ENCODE results near the gene NSMCE3. TPM values are rescaled to one million over a fixed set of nuclear protein-coding genes. Genes with fewer than 3 reads are reported as not detected.

The NSMCE3 gene
- total RNA-seq, 2 donors from 2014 or later: 6.2 to 6.9 TPM

- intact Hi-C loops (cut with DNase I): no loop called here
- ATAC-seq (no peak), DNase-seq (no peak)
- TF ChIP-seq CTCF (IDR thresholded peaks at IDR 0.05) (no peak), POLR2A (IDR thresholded peaks at IDR 0.05) (no peak)
- no peaks in the 10 kb centered on the region for H3K4me1 ChIP-seq
- H3K27ac ChIP-seq: no peak overlapping the region
- no peaks in the 10 kb centered on the region for H3K9me3 ChIP-seq
- H3K4me3 ChIP-seq: no peak overlapping the region
- 87 to 88% methylated on average over 7 of the region's 7 CpGs for WGBS, 2 donors
- no peaks in the 10 kb centered on the region for H3K36me3 ChIP-seq (replicated peaks in 1 of 2; ENCODE audit: insufficient read depth in 1 of 2, low read depth in 2 of 2)
- no peaks in the 10 kb centered on the region for H3K27me3 ChIP-seq
Observed at GRCh38 chr15:29308299-29308698, 38.7 kb upstream of the NSMCE3 start.

- 72% methylated on average over 3 of the region's 3 CpGs for WGBS, 2 donors
Observed at GRCh38 chr15:29305556-29305955, 35.9 kb upstream of the NSMCE3 start.

GRCh38 chr15:29302871-29303270 is 33.2 kb upstream of the NSMCE3 start:
- Histone ChIP-seq H3K27ac (no peak overlapping the region), H3K9me3 (no peaks in the 10 kb centered on the region), H3K4me1 (no peaks in the 10 kb centered on the region), H3K36me3 (replicated peaks in 1 of 2; ENCODE audit: insufficient read depth in 1 of 2, low read depth in 2 of 2) (no peaks in the 10 kb centered on the region), H3K27me3 (no peaks in the 10 kb centered on the region), H3K4me3 (no peak overlapping the region)
- 82 to 91% methylated on average over 4 to 7 of the region's 7 CpGs for WGBS, 2 donors
- DNase-seq: no peak
- no peak for ATAC-seq
- TF ChIP-seq POLR2A (IDR thresholded peaks at IDR 0.05): no peak
- TF ChIP-seq CTCF (IDR thresholded peaks at IDR 0.05): no peak
- intact Hi-C loops (cut with DNase I): no loop called here

More at GRCh38 chr15:29305556-29305955, 35.9 kb upstream of the NSMCE3 start:
- Histone ChIP-seq H3K27me3 (no peaks in the 10 kb centered on the region), H3K27ac (no peak overlapping the region), H3K4me1 (no peaks in the 10 kb centered on the region), H3K9me3 (no peaks in the 10 kb centered on the region), H3K36me3 (replicated peaks in 1 of 2; ENCODE audit: insufficient read depth in 1 of 2, low read depth in 2 of 2) (no peaks in the 10 kb centered on the region), H3K4me3 (no peak overlapping the region)
- TF ChIP-seq POLR2A (IDR thresholded peaks at IDR 0.05): no peak
- no peak for TF ChIP-seq CTCF (IDR thresholded peaks at IDR 0.05)
- DNase-seq (no peak), ATAC-seq (no peak)
- intact Hi-C loops (cut with DNase I): no loop called here

- intact Hi-C loops (cut with DNase I): no loop called here
- Histone ChIP-seq H3K4me3 (no peak overlapping the region), H3K27me3 (no peaks in the 10 kb centered on the region), H3K36me3 (replicated peaks in 1 of 2; ENCODE audit: insufficient read depth in 1 of 2, low read depth in 2 of 2) (no peaks in the 10 kb centered on the region), H3K4me1 (no peaks in the 10 kb centered on the region), H3K27ac (no peak overlapping the region), H3K9me3 (no peaks in the 10 kb centered on the region)
- ATAC-seq (no peak), DNase-seq (no peak)
- TF ChIP-seq CTCF (IDR thresholded peaks at IDR 0.05) (no peak), POLR2A (IDR thresholded peaks at IDR 0.05) (no peak)
Observed at GRCh38 chr15:29299784-29300183, 30.2 kb upstream of the NSMCE3 start.

- TF ChIP-seq POLR2A (IDR thresholded peaks at IDR 0.05) (no peak), CTCF (IDR thresholded peaks at IDR 0.05) (no peak)
- no peaks in the 10 kb centered on the region for H3K4me1 ChIP-seq
- H3K36me3 ChIP-seq (replicated peaks in 1 of 2; ENCODE audit: insufficient read depth in 1 of 2, low read depth in 2 of 2): no peaks in the 10 kb centered on the region
- ATAC-seq: no peak
- no peak overlapping the region for H3K27ac ChIP-seq
- intact Hi-C loops (cut with DNase I): no loop called here
- no peaks in the 10 kb centered on the region for H3K9me3 ChIP-seq
- no peak overlapping the region for H3K4me3 ChIP-seq
- H3K27me3 ChIP-seq: no peaks in the 10 kb centered on the region
- WGBS, 2 donors: 69 to 81% methylated on average over 3 of the region's 3 CpGs
- no peak for DNase-seq
Observed at GRCh38 chr15:29299331-29299730, 29.7 kb upstream of the NSMCE3 start.

Data from body of pancreas (tissue), 4 donors.